A549 (cell line): Measurements from ENCODE around the gene PCBP3. TPM values are rescaled to one million over a fixed set of nuclear protein-coding genes. Genes with fewer than 3 reads are reported as not detected.

Source experiments
- ATAC-seq, 2 experiments: fragments of 200-7000 bp in 1 of 2; fragments of >200 bp in 1 of 2; cut with Nextera tagmentation in 1 of 2; cut with Tn5 transposase in 1 of 2; 3 replicates each; pipeline versions ENCODE4 v1.8.0 to v1.9.1; 2018 to 2020; ENCODE audit warnings: mild to moderate bottlenecking in 1 of 2, moderate library complexity in 1 of 2
- CTCF ChIA-PET: fragments of 300-600 bp; sonication (Branson Sonifier 250); formaldehyde crosslinking; extraction: SDS; loops from one replicate; lab custom pipeline; 2021; ENCODE audit warnings: antibody characterized with exemption, inconsistent platforms; lab: Yijun Ruan, JAX
- POLR2A ChIA-PET: fragments of 350-600 bp; formaldehyde crosslinking; extraction: SDS; loops from one replicate; lab custom pipeline; 2021; ENCODE audit warnings: antibody characterized with exemption, inconsistent platforms; lab: Yijun Ruan, JAX
- DNase-seq, 2 experiments: peaks; one replicate each; pipeline versions ENCODE4 v3.0.0 to v3.0.0-alpha.2; 2011 to 2016; ENCODE audit warnings: low read depth in 1 of 2, low spot score in 1 of 2
- FAIRE-seq: peaks from 2 replicates; lab custom pipeline; 2011; peaks lifted over from hg19 to GRCh38; lab: Jason Lieb, UNC
- H3K27ac ChIP-seq, 2 experiments: fragments of >200 bp; sonication (Bioruptor Twin); formaldehyde crosslinking; 3 replicates each; pipeline ENCODE4 v1.5.1; 2016 to 2017
- H3K4me1 ChIP-seq: fragments of >200 bp; sonication (Bioruptor Twin); formaldehyde crosslinking; 3 replicates; pipeline ENCODE4 v1.6.1; 2016
- H3K4me2 ChIP-seq: fragments of >200 bp; sonication (Bioruptor Twin); formaldehyde crosslinking; 3 replicates; pipeline ENCODE4 v1.6.1; 2016
- H3K4me3 ChIP-seq: fragments of >200 bp; sonication (Bioruptor Twin); formaldehyde crosslinking; 3 replicates; pipeline ENCODE4 v1.5.1; 2016
- H3K9me3 ChIP-seq: fragments of >200 bp; sonication (Bioruptor Twin); formaldehyde crosslinking; 3 replicates; pipeline ENCODE4 v1.6.1; 2016
- FOSL2 ChIP-seq, 2 experiments: fragments of 450-650 bp in 1 of 2; fragments of >200 bp in 1 of 2; sonication (Bioruptor Twin) in 1 of 2; formaldehyde crosslinking; IDR thresholded peaks; 2 replicates each; pipeline versions ENCODE4 v1.5.0 to v1.6.1; 2016 to 2020; ENCODE audit warnings: mild to moderate bottlenecking in 1 of 2, moderate library complexity in 1 of 2
- FOXS1 ChIP-seq: fragments of 250-450 bp; sonication (Bioruptor Pico); IDR thresholded peaks from 2 replicates; pipeline ENCODE4 v1.5.0; 2020; ENCODE audit warnings: mild to moderate bottlenecking, moderate library complexity
- HEYL ChIP-seq: fragments of 250-450 bp; sonication (Bioruptor Pico); IDR thresholded peaks from 2 replicates; pipeline ENCODE4 v1.8.0; 2021; ENCODE audit warnings: mild to moderate bottlenecking, moderate library complexity
- JUN ChIP-seq, 2 experiments: fragments of >200 bp; sonication (Bioruptor Twin); formaldehyde crosslinking; IDR thresholded peaks; 2 replicates in 1 of 2; 3 replicates in 1 of 2; pipeline ENCODE4 v1.6.1; 2016 to 2017
- JUNB ChIP-seq: fragments of >200 bp; sonication (Bioruptor Twin); formaldehyde crosslinking; IDR thresholded peaks from 2 replicates; pipeline ENCODE4 v1.6.1; 2016
- KDM1A ChIP-seq: fragments of 200-600 bp; sonication (generic); IDR thresholded peaks from 2 replicates; pipeline ENCODE4 v1.6.1; 2016; ENCODE audit warnings: low read depth, mild to moderate bottlenecking
- KDM5A ChIP-seq: fragments of 200-600 bp; sonication (generic); IDR thresholded peaks from 2 replicates; pipeline ENCODE4 v1.6.1; 2016; ENCODE audit warnings: antibody characterized with exemption, mild to moderate bottlenecking
- MAFK ChIP-seq: fragments of 450-650 bp; IDR thresholded peaks from 2 replicates; pipeline ENCODE4 v1.6.1; 2014; ENCODE audit not compliant: partially characterized antibody
- NFE2L2 ChIP-seq: fragments of 150-350 bp; conservative IDR thresholded peaks from 2 replicates; pipeline ENCODE4 v1.6.1; 2014; ENCODE audit warnings: low read length
- PHF8 ChIP-seq: fragments of 200-600 bp; sonication (generic); IDR thresholded peaks from 2 replicates; pipeline ENCODE4 v1.6.1; 2016; ENCODE audit warnings: low read depth, mild to moderate bottlenecking, antibody characterized with exemption, moderate library complexity, borderline replicate concordance
- POLR2A ChIP-seq: IDR thresholded peaks from 2 replicates; pipeline ENCODE4 v1.6.1; 2012; ENCODE audit warnings: mild to moderate bottlenecking, low read length
- RARB ChIP-seq: fragments of 250-450 bp; sonication (Bioruptor Pico); IDR thresholded peaks from 2 replicates; pipeline ENCODE4 v1.8.0; 2021; ENCODE audit warnings: mild to moderate bottlenecking, moderate library complexity
- RNF2 ChIP-seq: fragments of 200-600 bp; sonication (generic); IDR thresholded peaks from 2 replicates; pipeline ENCODE4 v1.6.1; 2016; ENCODE audit warnings: low read depth, mild to moderate bottlenecking, antibody characterized with exemption, moderate library complexity, borderline replicate concordance
- SMC3 ChIP-seq: fragments of >200 bp; sonication (Bioruptor Twin); formaldehyde crosslinking; IDR thresholded peaks from 3 replicates; pipeline ENCODE4 v1.6.1; 2018; ENCODE audit warnings: inconsistent platforms
- TFCP2L1 ChIP-seq: fragments of 250-450 bp; sonication (Bioruptor Pico); IDR thresholded peaks from 2 replicates; pipeline ENCODE4 v1.5.0; 2021; ENCODE audit warnings: mild to moderate bottlenecking
- ZFP36 ChIP-seq: fragments of 450-650 bp; IDR thresholded peaks from 2 replicates; pipeline ENCODE4 v1.6.1; 2014; ENCODE audit warnings: borderline replicate concordance; ENCODE audit not compliant: partially characterized antibody
- WGBS: methylation state at CpG from one replicate; pipeline ENCODE4 v1.1.6; 2017; ENCODE audit errors: missing lambda C conversion rate; 5-methylcytosine and 5-hydroxymethylcytosine counted together
- polyA plus RNA-seq, 4 experiments: library from polyadenylated mRNA; depleted of rRNA in 3 of 4; stranded (reverse); fragments of >200 nt; fragmentation: RNase III in 1 of 4; extraction: RNeasy Plus Mini Kit Qiagen cat#74134 plus additional on column Dnase treatment in 1 of 4; gene quantifications; 2 replicates in 3 of 4; 3 replicates in 1 of 4; pipeline ENCODE4 v1.2.3, GENCODE V29; 2011 to 2017
- TF ChIP-seq, protein P1 (sequence below): fragments of 250-450 bp; sonication (Bioruptor Pico); IDR thresholded peaks from 2 replicates; pipeline ENCODE4 v1.5.0; 2020; ENCODE audit warnings: low read depth, mild to moderate bottlenecking, moderate library complexity
- TF ChIP-seq, protein P2 (sequence below): fragments of 150-350 bp; IDR thresholded peaks from 2 replicates; pipeline ENCODE4 v1.6.1; 2014; ENCODE audit warnings: low read depth, mild to moderate bottlenecking, low read length
- TF ChIP-seq, protein P3 (sequence below): fragments of 250-450 bp; sonication (Bioruptor Pico); IDR thresholded peaks from 2 replicates; pipeline ENCODE4 v1.5.0; 2021; ENCODE audit warnings: mild to moderate bottlenecking, moderate library complexity, borderline replicate concordance
- TF ChIP-seq, protein P4 (sequence below): fragments of >200 bp; sonication (Bioruptor Twin); formaldehyde crosslinking; IDR thresholded peaks from 3 replicates; pipeline ENCODE4 v1.5.1; 2016
- TF ChIP-seq, protein P5 (sequence below): fragments of >200 bp; sonication (Bioruptor Twin); formaldehyde crosslinking; IDR thresholded peaks from 2 replicates; pipeline ENCODE4 v1.6.1; 2016
- TF ChIP-seq, protein P6 (sequence below): IDR thresholded peaks from 2 replicates; pipeline ENCODE4 v1.6.1; 2012
- TF ChIP-seq, protein P7 (sequence below): fragments of >200 bp; sonication (Bioruptor Twin); formaldehyde crosslinking; IDR thresholded peaks from 3 replicates; pipeline ENCODE4 v1.6.1; 2016
- TF ChIP-seq, protein P8 (sequence below): fragments of 200-600 bp; sonication (generic); IDR thresholded peaks from 2 replicates; pipeline ENCODE4 v1.6.1; 2016; ENCODE audit warnings: antibody characterized with exemption, mild to moderate bottlenecking, moderate library complexity

The PCBP3 gene
- polyA plus RNA-seq, 2 of the 4 experiments (the other 2 are of a cell fraction), result 0.30 to 0.34 TPM

DNA sequence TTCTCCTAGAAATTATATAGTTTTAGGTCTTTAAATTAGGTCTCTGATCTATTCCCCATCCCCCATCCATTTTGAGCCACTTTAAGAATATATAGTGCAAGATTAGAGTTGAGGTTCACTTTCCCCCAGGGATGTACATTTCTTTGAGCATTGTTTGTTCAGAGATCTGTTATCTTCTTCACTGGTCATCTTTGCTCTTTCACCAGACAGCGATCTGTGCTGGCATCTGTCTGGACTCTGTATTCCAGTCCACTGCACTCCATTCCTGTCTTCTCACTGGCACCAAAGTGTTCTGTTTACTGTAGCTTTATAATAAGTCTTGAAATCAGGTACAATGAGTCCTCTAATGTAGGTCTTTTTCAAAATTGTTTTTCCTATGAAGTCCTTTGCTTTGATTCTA lies 112.5 kb downstream of the PCBP3 start:
- Histone ChIP-seq H3K4me1 (no peaks in the 10 kb centered on the region), H3K9me3 (no peaks in the 10 kb centered on the region), H3K4me3 (no peak overlapping the region), H3K27ac (no peak overlapping the region), H3K4me2 (no peak overlapping the region)
- ChIA-PET POLR2A (no interaction called here), CTCF (no interaction called here)
- DNase-seq (no peak), FAIRE-seq (no peak), ATAC-seq (no peak)
- WGBS, result 26% methylated on average over 1 of the region's 1 CpG
- no peak for TF ChIP-seq POLR2A
- TF ChIP-seq HEYL (CRISPR knock-in tag), result no peak
- TF ChIP-seq KDM1A, result no peak
- TF ChIP-seq, protein P1, sequence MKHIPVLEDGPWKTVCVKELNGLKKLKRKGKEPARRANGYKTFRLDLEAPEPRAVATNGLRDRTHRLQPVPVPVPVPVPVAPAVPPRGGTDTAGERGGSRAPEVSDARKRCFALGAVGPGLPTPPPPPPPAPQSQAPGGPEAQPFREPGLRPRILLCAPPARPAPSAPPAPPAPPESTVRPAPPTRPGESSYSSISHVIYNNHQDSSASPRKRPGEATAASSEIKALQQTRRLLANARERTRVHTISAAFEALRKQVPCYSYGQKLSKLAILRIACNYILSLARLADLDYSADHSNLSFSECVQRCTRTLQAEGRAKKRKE, result no peak
- TF ChIP-seq, protein P2, sequence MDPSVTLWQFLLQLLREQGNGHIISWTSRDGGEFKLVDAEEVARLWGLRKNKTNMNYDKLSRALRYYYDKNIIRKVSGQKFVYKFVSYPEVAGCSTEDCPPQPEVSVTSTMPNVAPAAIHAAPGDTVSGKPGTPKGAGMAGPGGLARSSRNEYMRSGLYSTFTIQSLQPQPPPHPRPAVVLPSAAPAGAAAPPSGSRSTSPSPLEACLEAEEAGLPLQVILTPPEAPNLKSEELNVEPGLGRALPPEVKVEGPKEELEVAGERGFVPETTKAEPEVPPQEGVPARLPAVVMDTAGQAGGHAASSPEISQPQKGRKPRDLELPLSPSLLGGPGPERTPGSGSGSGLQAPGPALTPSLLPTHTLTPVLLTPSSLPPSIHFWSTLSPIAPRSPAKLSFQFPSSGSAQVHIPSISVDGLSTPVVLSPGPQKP, result no peak
- TF ChIP-seq JUNB, result no peak
- TF ChIP-seq SMC3, result no peak
- TF ChIP-seq TFCP2L1 (CRISPR knock-in tag), result no peak
- no peak for TF ChIP-seq KDM5A
- no peak for TF ChIP-seq ZFP36
- TF ChIP-seq FOXS1 (CRISPR knock-in tag), result no peak
- no peak for TF ChIP-seq NFE2L2
- TF ChIP-seq, protein P3, sequence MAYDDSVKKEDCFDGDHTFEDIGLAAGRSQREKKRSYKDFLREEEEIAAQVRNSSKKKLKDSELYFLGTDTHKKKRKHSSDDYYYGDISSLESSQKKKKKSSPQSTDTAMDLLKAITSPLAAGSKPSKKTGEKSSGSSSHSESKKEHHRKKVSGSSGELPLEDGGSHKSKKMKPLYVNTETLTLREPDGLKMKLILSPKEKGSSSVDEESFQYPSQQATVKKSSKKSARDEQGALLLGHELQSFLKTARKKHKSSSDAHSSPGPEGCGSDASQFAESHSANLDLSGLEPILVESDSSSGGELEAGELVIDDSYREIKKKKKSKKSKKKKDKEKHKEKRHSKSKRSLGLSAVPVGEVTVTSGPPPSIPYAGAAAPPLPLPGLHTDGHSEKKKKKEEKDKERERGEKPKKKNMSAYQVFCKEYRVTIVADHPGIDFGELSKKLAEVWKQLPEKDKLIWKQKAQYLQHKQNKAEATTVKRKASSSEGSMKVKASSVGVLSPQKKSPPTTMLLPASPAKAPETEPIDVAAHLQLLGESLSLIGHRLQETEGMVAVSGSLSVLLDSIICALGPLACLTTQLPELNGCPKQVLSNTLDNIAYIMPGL, result no peak
- TF ChIP-seq, protein P4, sequence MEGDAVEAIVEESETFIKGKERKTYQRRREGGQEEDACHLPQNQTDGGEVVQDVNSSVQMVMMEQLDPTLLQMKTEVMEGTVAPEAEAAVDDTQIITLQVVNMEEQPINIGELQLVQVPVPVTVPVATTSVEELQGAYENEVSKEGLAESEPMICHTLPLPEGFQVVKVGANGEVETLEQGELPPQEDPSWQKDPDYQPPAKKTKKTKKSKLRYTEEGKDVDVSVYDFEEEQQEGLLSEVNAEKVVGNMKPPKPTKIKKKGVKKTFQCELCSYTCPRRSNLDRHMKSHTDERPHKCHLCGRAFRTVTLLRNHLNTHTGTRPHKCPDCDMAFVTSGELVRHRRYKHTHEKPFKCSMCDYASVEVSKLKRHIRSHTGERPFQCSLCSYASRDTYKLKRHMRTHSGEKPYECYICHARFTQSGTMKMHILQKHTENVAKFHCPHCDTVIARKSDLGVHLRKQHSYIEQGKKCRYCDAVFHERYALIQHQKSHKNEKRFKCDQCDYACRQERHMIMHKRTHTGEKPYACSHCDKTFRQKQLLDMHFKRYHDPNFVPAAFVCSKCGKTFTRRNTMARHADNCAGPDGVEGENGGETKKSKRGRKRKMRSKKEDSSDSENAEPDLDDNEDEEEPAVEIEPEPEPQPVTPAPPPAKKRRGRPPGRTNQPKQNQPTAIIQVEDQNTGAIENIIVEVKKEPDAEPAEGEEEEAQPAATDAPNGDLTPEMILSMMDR, result no peak
- TF ChIP-seq, protein P5, sequence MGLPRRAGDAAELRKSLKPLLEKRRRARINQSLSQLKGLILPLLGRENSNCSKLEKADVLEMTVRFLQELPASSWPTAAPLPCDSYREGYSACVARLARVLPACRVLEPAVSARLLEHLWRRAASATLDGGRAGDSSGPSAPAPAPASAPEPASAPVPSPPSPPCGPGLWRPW, result no peak
- TF ChIP-seq, protein P6, sequence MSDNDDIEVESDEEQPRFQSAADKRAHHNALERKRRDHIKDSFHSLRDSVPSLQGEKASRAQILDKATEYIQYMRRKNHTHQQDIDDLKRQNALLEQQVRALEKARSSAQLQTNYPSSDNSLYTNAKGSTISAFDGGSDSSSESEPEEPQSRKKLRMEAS, result no peak
- no peak for TF ChIP-seq PHF8
- no peak for TF ChIP-seq MAFK
- no peak for TF ChIP-seq RARB (CRISPR knock-in tag)
- no peak for TF ChIP-seq FOSL2 (IDR thresholded peaks at IDR 0.05)
- no peak for TF ChIP-seq FOSL2 (CRISPR knock-in tag; IDR thresholded peaks at IDR 0.05)

DNA sequence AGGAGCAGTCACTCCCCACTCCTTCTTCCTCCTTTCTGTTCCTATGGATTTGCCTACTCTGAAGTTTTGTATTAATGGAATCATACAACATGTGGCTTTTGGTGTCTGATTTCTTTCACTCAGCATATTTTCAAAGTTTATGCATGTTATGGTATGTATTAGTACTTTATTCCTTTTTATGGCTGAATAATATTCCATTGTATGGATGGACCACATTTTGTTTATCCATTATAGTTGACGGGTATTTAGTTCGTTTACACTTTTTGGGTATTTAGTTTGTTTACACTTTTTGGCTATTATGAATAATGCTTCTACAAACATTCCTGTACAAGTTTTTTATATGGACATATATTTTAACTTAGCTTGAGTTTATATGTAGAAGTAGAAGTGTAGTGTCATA lies 113.1 kb downstream of the PCBP3 start:
- no peak overlapping the region for H3K27ac ChIP-seq
- ATAC-seq (no peak), DNase-seq (no peak), FAIRE-seq (no peak)
- H3K4me1 ChIP-seq, result no peaks in the 10 kb centered on the region
- H3K4me3 ChIP-seq, result no peak overlapping the region
- 30% methylated on average over 2 of the region's 2 CpGs for WGBS
- ChIA-PET POLR2A (no interaction called here), CTCF (no interaction called here)
- no peak for TF ChIP-seq HEYL (CRISPR knock-in tag)
- no peak for TF ChIP-seq JUN (IDR thresholded peaks at IDR 0.05)
- TF ChIP-seq, protein P7, sequence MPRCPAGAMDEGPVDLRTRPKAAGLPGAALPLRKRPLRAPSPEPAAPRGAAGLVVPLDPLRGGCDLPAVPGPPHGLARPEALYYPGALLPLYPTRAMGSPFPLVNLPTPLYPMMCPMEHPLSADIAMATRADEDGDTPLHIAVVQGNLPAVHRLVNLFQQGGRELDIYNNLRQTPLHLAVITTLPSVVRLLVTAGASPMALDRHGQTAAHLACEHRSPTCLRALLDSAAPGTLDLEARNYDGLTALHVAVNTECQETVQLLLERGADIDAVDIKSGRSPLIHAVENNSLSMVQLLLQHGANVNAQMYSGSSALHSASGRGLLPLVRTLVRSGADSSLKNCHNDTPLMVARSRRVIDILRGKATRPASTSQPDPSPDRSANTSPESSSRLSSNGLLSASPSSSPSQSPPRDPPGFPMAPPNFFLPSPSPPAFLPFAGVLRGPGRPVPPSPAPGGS, result no peak
- TF ChIP-seq, protein P8, sequence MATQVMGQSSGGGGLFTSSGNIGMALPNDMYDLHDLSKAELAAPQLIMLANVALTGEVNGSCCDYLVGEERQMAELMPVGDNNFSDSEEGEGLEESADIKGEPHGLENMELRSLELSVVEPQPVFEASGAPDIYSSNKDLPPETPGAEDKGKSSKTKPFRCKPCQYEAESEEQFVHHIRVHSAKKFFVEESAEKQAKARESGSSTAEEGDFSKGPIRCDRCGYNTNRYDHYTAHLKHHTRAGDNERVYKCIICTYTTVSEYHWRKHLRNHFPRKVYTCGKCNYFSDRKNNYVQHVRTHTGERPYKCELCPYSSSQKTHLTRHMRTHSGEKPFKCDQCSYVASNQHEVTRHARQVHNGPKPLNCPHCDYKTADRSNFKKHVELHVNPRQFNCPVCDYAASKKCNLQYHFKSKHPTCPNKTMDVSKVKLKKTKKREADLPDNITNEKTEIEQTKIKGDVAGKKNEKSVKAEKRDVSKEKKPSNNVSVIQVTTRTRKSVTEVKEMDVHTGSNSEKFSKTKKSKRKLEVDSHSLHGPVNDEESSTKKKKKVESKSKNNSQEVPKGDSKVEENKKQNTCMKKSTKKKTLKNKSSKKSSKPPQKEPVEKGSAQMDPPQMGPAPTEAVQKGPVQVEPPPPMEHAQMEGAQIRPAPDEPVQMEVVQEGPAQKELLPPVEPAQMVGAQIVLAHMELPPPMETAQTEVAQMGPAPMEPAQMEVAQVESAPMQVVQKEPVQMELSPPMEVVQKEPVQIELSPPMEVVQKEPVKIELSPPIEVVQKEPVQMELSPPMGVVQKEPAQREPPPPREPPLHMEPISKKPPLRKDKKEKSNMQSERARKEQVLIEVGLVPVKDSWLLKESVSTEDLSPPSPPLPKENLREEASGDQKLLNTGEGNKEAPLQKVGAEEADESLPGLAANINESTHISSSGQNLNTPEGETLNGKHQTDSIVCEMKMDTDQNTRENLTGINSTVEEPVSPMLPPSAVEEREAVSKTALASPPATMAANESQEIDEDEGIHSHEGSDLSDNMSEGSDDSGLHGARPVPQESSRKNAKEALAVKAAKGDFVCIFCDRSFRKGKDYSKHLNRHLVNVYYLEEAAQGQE, result no peak
- no peak for TF ChIP-seq RNF2
- no peak overlapping the region for H3K4me2 ChIP-seq
- no peaks in the 10 kb centered on the region for H3K9me3 ChIP-seq
